PC-9 (cell line): ENCODE results near the gene ZNF571.

ENCODE experiments used
- CTCF ChIP-seq: fragments of 200-600 bp; sonication (generic); conservative IDR thresholded peaks from 2 replicates; pipeline ENCODE4 v1.6.1; 2017; ENCODE audit warnings: mixed run types, antibody characterized with exemption, mild to moderate bottlenecking, moderate library complexity
- EZH2 ChIP-seq: fragments of 200-600 bp; sonication (generic); IDR thresholded peaks from 2 replicates; pipeline ENCODE4 v1.8.0; 2017; ENCODE audit warnings: antibody characterized with exemption, low read depth

GRCh38 chr19:37537391-37537947 is 57.1 kb downstream of the ZNF571 start:
- TF ChIP-seq CTCF, result no peak
- no peak for TF ChIP-seq EZH2
